Stimulated activated naive B cell treated with anti-CD40 and anti-IgM and Interleukin-4, amounts not matched to agents 10 μg/mL and 1 μg/mL and 100 μg/mL, for 72 hours (primary cell): ENCODE data around the gene ZNF407.
A peak's percentile ranks its signal among the peaks of the same experiment; 100 is the strongest.

Experiments
- ATAC-seq, 2 donors: fragments of 150-1000 bp; cut with Tn5 transposase; replicated peaks; 2 replicates each; pipeline ENCODE4 v1.10.0; 2021; ENCODE audit warnings: moderate library complexity in 1 of 2
- DNase-seq: peaks from one replicate; pipeline ENCODE4 v3.0.0; 2021
- H3K27ac Mint-ChIP-seq: one replicate; pipeline ENCODE4 v1.8.0; 2022; ENCODE audit warnings: mild to moderate bottlenecking, mixed read lengths
- H3K27me3 Mint-ChIP-seq, 2 donors: one replicate each; pipeline ENCODE4 v1.8.0; 2022; ENCODE audit warnings: mixed read lengths in 2 of 2
- H3K36me3 Mint-ChIP-seq, 2 donors: one replicate each; pipeline ENCODE4 v1.8.0; 2022; ENCODE audit warnings: mixed read lengths in 2 of 2, mild to moderate bottlenecking in 1 of 2
- H3K4me1 Mint-ChIP-seq, 2 donors: one replicate each; pipeline ENCODE4 v1.8.0; 2022; ENCODE audit warnings: mixed read lengths in 2 of 2, mild to moderate bottlenecking in 1 of 2
- H3K4me3 Mint-ChIP-seq, 2 donors: one replicate each; pipeline ENCODE4 v1.8.0; 2022; ENCODE audit warnings: mild to moderate bottlenecking in 2 of 2, mixed read lengths in 2 of 2, moderate library complexity in 1 of 2
- H3K9me3 Mint-ChIP-seq, 2 donors: one replicate each; pipeline ENCODE4 v1.8.0; 2022; ENCODE audit warnings: mixed read lengths in 2 of 2, mild to moderate bottlenecking in 1 of 2

ZNF407 gene

DNA sequence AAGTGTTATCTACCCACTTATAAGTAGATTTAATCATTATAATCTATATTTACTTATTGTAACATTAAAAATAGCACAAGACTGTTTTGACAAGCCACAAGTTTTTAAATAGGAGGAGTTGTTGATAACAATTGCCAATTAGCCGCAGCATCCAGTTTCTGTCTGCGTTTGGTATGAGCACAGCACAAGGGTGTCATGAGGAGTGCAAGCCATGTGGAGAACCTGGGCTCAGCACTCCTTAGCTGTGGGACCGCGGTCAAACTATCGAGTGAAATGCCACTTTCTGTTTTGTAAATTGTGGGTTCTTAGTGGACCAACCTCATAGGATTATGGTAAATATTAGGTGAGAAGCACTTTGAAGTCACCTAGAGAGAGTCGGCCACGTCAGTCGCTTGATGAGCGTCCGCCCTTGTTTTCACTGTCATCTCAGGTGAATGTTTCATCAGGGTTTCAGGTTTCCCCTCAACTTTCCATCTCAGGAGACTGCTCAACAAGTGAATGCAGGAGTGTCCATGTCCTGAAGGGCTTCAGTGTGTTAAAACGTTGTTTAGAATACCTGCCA is 294.5 kb downstream of the ZNF407 start:
- Mint-ChIP-seq H3K4me1 (no peaks in the 10 kb centered on the region), H3K36me3 (peaks cover 4 to 15% of the 10 kb centered on the region in 2 donors), H3K27ac (no peak overlapping the region), H3K27me3 (no peaks in the 10 kb centered on the region), H3K9me3 (no peaks in the 10 kb centered on the region), H3K4me3 (no peak overlapping the region)
- DNase-seq (no peak), ATAC-seq (no peak)

DNA sequence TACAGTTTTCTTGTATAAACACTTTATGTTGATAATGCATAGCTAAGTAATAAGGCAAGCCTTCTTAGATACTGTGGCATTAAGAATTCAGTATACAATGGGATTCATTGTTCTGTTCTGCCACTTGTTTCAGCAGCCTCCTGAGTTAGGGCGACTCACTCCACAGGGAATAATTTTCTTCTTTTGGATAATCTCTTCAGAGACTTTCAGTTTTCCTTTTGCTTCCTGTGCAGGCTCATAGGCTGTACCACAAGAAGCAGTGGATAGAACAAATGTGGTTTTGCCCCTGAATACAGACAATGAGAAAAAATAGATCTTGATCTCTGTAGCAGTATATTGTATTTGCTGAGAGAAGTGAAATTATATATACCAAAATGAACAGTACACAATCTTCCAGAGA is 298.0 kb downstream of the ZNF407 start:
- H3K4me3 Mint-ChIP-seq = no peak overlapping the region
- H3K27me3 Mint-ChIP-seq = no peaks in the 10 kb centered on the region
- no peak for DNase-seq
- no peak overlapping the region for H3K27ac Mint-ChIP-seq
- H3K9me3 Mint-ChIP-seq = no peaks in the 10 kb centered on the region
- H3K36me3 Mint-ChIP-seq = peaks cover 3 to 17% of the 10 kb centered on the region in 2 donors
- no peaks in the 10 kb centered on the region for H3K4me1 Mint-ChIP-seq
- ATAC-seq = no peak

DNA sequence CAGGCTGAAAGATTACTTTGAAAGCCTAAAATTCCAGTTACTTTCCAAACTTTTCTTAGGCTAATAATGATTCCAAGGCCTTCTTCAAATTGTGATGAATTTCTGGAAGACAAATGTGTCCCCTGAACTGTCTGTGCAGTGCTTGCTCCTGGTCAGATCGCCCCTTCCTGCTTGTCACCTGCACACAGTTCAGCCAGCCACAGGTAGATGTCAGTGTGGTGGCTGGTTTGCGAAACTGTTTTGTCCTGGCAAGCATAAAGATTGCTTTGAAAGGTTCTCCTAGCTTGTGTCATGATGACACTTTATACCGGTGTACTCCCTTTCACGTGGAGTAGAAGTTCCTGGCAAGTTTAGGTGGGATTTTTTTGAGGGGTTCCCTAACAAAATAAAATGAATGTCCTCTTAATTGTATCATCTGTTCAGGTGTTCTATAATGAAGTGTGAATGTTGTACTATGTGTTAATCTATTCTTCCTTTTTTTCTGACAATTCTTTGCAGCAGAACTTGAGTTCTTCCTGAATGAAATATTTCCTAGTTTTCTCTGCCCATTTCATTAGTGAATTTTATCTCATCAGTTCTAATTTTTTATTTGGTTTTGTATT is 298.8 kb downstream of the ZNF407 start:
- Mint-ChIP-seq H3K4me1 (no peaks in the 10 kb centered on the region), H3K27me3 (no peaks in the 10 kb centered on the region), H3K9me3 (no peaks in the 10 kb centered on the region), H3K36me3 (peaks cover 3 to 16% of the 10 kb centered on the region in 2 donors), H3K27ac (no peak overlapping the region), H3K4me3 (no peak overlapping the region)
- ATAC-seq = peak in 1 of 2 donors; percentile 55
- DNase-seq = no peak

DNA sequence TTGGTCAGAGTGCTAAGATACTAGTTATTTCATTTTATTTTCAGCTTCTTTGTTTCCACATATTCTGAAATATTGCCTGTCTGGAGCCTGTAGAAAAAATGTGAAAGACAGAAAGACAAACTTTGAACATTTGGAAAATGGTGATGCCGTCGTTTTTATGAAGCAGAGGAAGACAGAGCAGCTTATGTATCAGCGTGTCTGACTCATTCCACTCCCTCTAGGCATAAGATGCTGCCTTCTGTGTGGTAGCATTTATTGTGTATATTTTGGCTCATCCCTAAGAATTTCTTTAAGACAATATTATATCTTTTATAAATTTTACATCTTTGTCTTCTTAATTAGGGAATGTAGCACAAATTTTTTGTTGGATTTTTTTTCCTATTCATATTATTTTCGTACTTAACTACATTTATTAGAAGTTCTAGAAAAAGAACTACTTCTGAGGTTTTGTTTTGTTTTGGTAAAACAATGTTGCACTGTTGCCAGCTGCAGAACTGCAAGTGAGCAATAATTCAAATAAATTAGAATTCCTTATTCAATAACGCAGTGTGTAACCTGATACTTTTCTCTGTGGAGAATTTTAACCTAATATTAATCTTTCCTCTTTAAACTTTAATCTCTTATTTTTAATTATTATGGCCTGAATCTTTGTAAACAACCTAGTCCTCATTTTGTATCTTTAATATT is 300.4 kb downstream of the ZNF407 start:
- Mint-ChIP-seq H3K9me3 (no peaks in the 10 kb centered on the region), H3K27me3 (no peaks in the 10 kb centered on the region), H3K27ac (no peak overlapping the region), H3K4me1 (no peaks in the 10 kb centered on the region), H3K36me3 (peaks cover 6 to 20% of the 10 kb centered on the region in 2 donors), H3K4me3 (no peak overlapping the region)
- ATAC-seq (no peak), DNase-seq (no peak)

DNA sequence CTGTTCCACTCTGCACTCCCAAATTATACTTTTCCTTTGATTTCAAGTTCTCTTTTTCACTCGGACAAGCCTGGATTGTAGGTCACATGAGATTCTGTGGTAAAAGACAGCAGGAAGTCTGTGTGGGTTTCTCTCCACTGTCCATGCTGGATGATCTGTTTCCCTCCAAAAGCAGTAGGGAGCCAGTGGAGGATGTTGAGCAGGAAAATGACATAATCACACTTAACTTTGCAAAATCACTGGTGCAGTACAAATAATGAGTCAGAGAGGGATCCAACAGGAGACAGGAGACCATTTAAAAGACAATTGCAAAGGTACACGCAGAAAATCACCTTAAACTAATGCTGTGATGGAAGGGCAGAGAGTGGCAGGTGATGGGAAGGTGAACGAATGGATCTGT is 301.3 kb downstream of the ZNF407 start:
- Mint-ChIP-seq H3K9me3 (no peaks in the 10 kb centered on the region), H3K27ac (no peak overlapping the region), H3K4me3 (no peak overlapping the region), H3K4me1 (no peaks in the 10 kb centered on the region), H3K27me3 (no peaks in the 10 kb centered on the region), H3K36me3 (peaks cover 6 to 23% of the 10 kb centered on the region in 2 donors)
- ATAC-seq = no peak
- DNase-seq = no peak

DNA sequence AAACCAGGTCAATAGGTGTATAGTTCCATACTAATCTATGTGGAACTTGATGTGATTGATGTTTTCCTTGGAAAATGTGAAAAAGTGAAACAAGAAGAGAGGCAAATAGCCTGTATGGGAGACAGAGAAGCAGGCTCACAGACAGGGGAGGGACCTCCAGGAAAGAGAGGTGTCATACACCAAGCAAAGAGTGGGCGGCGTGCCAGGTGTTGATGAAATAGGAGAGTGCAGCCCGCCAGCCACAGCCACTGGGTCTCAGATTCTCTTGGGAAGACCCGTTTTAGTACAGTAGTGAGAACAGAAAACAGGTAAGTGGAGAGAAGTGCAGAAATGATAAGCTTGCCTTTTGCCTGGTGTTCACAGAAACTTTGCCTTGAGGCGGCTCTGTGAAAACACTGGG is 301.9 kb downstream of the ZNF407 start:
- H3K9me3 Mint-ChIP-seq = no peaks in the 10 kb centered on the region
- H3K36me3 Mint-ChIP-seq = peaks cover 6 to 26% of the 10 kb centered on the region in 2 donors
- ATAC-seq (no peak), DNase-seq (no peak)
- H3K4me3 Mint-ChIP-seq = no peak overlapping the region
- H3K27ac Mint-ChIP-seq = no peak overlapping the region
- H3K4me1 Mint-ChIP-seq = no peaks in the 10 kb centered on the region
- no peaks in the 10 kb centered on the region for H3K27me3 Mint-ChIP-seq

DNA sequence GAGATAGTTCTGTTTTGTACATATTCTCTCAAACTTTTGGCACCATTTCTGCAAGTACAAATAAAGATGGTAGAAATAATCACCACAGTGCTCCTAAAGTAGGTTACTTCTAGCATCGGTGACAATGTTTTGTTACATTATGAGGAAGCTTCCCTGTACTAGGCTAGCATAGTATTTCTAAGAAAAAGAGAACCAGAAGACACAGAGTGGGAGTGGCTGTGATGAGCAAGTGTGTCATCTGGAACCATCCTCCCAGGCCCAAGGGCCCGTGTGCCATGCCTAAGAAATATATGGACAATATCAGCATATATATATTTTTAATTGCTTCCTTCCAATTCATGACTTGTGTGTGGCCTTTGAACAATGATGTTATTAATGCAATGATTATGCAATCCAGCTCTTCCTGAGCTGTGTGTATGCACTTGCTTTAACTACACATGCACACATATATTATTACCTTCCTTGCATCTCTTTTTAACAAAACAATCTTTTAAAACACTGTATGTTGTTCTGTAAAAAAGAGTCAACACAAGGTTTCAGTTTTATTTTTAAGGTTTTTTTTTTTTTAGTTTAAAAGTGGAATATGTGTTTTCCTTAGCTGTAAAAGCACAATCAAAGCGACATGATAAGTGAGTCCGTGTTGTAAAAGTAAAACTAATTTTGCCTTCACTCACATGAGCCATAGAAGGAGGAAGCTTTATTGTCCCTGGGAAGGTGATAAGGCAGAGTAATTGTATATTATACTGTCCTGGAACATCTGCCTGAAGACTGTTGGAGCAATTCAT is 303.9 kb downstream of the ZNF407 start:
- no peak for ATAC-seq
- Mint-ChIP-seq H3K27ac (no peak overlapping the region), H3K4me1 (no peaks in the 10 kb centered on the region), H3K9me3 (no peaks in the 10 kb centered on the region), H3K4me3 (no peak overlapping the region), H3K27me3 (no peaks in the 10 kb centered on the region), H3K36me3 (peaks cover 6 to 35% of the 10 kb centered on the region in 2 donors)
- DNase-seq = no peak

DNA sequence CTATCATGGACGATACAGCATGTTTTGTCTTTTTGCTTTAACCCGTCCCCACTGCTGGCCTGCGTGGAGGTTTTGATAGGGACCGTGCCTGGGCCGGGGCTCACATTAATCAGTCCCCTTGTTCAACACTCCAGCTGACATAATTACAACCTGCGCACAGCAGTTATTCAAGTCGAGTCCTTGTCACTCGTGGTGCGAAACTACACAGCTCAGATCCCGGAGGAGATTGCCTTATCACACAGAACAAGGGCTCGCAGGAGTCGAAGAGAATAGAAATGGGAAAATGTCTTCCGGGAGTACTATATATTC is 304.4 kb downstream of the ZNF407 start:
- Mint-ChIP-seq H3K27ac (no peak overlapping the region), H3K9me3 (no peaks in the 10 kb centered on the region), H3K36me3 (peaks cover 6 to 35% of the 10 kb centered on the region in 2 donors), H3K27me3 (no peaks in the 10 kb centered on the region), H3K4me1 (no peaks in the 10 kb centered on the region), H3K4me3 (no peak overlapping the region)
- no peak for DNase-seq
- no peak for ATAC-seq

DNA sequence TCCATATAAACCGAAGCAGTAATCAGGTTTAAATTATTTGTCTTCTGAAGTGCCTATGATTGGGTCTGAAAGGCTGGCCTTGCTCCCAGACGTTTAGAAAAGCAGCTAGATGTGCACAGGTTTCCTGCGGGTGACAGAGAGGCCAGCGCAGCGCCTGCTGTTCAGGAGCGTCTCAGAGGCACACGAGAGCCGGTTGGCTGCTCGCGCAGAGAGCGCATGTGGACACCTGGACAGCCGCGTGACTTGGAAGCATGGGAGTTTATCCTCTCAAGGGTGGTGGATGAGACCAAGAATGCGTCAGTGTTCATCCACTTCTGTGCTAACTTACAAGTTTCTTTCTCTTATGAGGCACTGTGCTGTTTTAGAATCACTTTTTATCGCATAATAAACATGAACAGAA is 307.6 kb downstream of the ZNF407 start:
- H3K27me3 Mint-ChIP-seq = no peaks in the 10 kb centered on the region
- no peak overlapping the region for H3K4me3 Mint-ChIP-seq
- no peaks in the 10 kb centered on the region for H3K4me1 Mint-ChIP-seq
- H3K27ac Mint-ChIP-seq = no peak overlapping the region
- H3K9me3 Mint-ChIP-seq = no peaks in the 10 kb centered on the region
- H3K36me3 Mint-ChIP-seq = peaks cover 3 to 29% of the 10 kb centered on the region in 2 donors
- no peak for ATAC-seq
- no peak for DNase-seq

DNA sequence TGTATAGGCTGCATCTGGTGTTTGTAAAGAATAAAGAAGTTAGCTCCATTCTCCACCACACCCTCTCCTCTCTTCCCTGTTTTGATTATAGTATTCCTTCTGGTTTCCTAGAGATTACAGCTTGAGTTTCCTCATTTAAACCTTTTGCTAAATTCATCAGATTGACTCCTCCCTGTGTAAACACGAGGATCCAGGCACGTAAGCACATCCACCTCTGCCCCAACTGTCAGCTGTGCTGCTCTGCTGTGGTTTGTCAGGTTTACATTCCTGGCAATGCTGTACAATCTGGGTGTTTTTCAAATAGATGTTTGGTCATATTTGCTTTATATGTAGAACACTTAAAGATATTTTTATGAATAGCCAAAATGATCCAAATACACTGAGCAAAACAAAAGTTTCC is 308.5 kb downstream of the ZNF407 start:
- no peak overlapping the region for H3K4me3 Mint-ChIP-seq
- no peak for ATAC-seq
- no peaks in the 10 kb centered on the region for H3K27me3 Mint-ChIP-seq
- peaks cover 3 to 28% of the 10 kb centered on the region in 2 donors for H3K36me3 Mint-ChIP-seq
- no peak overlapping the region for H3K27ac Mint-ChIP-seq
- DNase-seq = no peak
- H3K4me1 Mint-ChIP-seq = no peaks in the 10 kb centered on the region
- no peaks in the 10 kb centered on the region for H3K9me3 Mint-ChIP-seq

DNA sequence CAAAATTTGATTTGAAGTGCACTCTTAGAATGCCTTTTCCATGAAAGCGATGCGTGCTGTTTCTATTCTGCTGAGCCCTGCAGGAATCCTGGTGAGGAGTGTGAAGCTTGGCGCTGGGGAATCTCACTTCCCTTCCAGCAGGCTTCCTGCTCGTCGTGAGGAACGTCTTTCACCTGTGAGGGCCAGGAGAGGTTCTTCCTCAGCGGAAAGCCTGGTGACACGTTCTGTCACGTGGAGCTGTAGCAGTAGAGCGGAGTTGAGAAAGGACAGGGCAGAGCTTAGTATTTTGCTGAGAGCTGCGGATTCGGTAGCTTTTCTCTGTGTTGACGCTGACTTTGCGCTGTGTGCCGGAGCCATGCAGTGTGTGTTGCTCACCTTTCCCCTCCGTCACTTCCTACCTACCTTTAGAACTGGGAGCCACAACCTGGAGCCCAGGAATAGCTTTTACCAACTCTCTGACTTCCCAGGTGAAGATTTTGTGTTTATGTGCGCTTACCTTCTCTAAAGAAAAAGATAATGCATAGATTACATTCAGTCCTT is 316.5 kb downstream of the ZNF407 start:
- H3K9me3 Mint-ChIP-seq = no peaks in the 10 kb centered on the region
- H3K27me3 Mint-ChIP-seq = no peaks in the 10 kb centered on the region
- no peak overlapping the region for H3K4me3 Mint-ChIP-seq
- no peak overlapping the region for H3K27ac Mint-ChIP-seq
- peaks cover 2 to 8% of the 10 kb centered on the region in 2 donors for H3K36me3 Mint-ChIP-seq
- ATAC-seq (no peak), DNase-seq (no peak)
- H3K4me1 Mint-ChIP-seq = peaks cover 0 to 3% of the 10 kb centered on the region in 2 donors

DNA sequence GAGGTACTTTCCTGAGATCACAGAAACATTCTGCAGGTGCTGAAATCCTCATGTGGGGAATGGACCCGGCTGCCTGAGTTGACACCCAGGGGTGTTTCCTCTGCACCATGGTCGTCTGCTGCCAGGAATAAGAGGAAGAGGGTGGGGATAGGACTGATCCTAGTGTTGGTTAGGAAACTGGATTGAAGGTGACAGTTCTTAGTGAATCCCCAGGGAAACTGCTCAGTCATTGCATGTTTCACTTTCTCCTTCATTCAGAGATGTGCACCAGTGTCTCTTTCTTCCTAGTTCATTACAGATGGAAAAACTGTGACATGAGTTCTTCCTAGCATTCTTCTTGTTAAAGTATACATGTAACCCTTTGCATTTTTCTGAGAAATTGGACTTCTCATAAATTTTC is 317.0 kb downstream of the ZNF407 start:
- Mint-ChIP-seq H3K9me3 (no peaks in the 10 kb centered on the region), H3K4me3 (no peak overlapping the region), H3K27me3 (no peaks in the 10 kb centered on the region), H3K4me1 (peaks cover 0 to 3% of the 10 kb centered on the region in 2 donors), H3K27ac (no peak overlapping the region), H3K36me3 (peaks cover 2 to 8% of the 10 kb centered on the region in 2 donors)
- no peak for ATAC-seq
- DNase-seq = no peak

DNA sequence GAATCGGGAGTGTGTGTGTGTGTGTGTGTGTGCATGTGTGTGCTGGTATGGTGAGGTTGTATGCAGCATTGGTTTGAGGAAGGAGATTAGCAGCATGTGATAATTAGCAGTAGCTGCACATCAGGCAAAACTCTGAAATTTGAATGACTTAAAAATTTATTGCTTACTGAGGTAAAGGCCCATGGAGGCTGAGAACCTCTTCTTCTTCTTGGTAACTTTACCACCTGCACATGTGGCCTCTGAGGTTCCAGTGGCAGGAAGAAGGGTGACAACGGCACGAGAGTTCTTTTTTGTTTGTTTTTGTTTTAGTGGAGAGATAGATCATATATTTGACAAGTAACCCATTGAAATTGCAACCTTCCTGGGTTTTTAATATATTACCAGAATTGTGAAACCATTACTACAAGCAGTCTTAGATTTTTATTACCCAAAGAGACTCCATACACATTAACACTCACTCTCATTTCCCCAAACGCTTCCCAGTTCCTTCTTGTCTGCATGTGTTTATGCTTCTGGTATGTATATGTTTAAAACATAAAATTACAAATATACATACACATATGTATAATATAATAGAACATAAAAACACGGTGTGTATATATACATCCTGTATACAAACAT is 319.2 kb downstream of the ZNF407 start:
- Mint-ChIP-seq H3K36me3 (peaks cover 7 to 13% of the 10 kb centered on the region in 2 donors), H3K9me3 (no peaks in the 10 kb centered on the region), H3K4me3 (no peak overlapping the region), H3K27ac (no peak overlapping the region), H3K4me1 (peaks cover 0 to 3% of the 10 kb centered on the region in 2 donors), H3K27me3 (no peaks in the 10 kb centered on the region)
- ATAC-seq = no peak
- DNase-seq = no peak

DNA sequence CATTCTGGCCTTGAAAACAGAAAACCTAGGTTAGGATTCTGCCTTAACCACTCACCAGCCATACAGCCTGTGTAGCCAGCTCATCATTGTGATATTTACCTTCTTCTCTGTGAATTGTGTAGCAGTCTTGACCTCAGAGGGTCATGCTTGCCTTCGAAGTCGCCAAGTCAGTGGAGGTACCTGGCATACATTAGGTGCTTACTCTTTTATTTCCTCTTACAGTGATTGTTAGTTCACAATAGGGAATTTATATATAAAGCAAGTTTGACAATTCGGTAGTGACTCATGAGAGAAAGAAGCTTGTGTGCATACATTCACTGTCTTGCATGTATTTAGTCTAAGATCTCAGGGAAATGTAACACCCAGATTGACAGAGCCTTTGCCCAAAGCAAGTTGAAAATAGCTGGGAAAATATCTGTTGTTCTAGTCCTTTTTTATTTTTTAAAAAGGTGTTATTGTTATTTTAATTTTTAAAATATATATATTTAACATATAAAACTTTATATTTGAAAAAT is 320.7 kb downstream of the ZNF407 start:
- ATAC-seq (no peak), DNase-seq (no peak)
- H3K4me1 Mint-ChIP-seq = peaks cover 0 to 3% of the 10 kb centered on the region in 2 donors
- H3K27ac Mint-ChIP-seq = no peak overlapping the region
- H3K36me3 Mint-ChIP-seq = peaks cover 5 to 13% of the 10 kb centered on the region in 2 donors
- no peaks in the 10 kb centered on the region for H3K27me3 Mint-ChIP-seq
- no peaks in the 10 kb centered on the region for H3K9me3 Mint-ChIP-seq
- no peak overlapping the region for H3K4me3 Mint-ChIP-seq
